T-helper 2 cell treated with Interferon-gamma antibody and Interleukin-4, amounts not matched to agents 100 ng/mL and 5 ng/mL, for 36 hours (primary cell): Measurements from ENCODE around the gene MCFD2. TPM values are rescaled to one million over a fixed set of nuclear protein-coding genes. Genes with fewer than 3 reads are reported as not detected.

ENCODE experiments used
- intact Hi-C: fragments of 100-400 bp; cut with micrococcal nuclease; formaldehyde crosslinking; loops from one replicate; pipeline ENCODE4 v1.15.1; 2023
- total RNA-seq: library from RNA; stranded (reverse); gene quantifications from 2 replicates; pipeline ENCODE4 v1.2.3, GENCODE V29; 2022

The MCFD2 gene
- total RNA-seq, 1 donor from 2014 or later = 47.8 TPM

GRCh38 chr2:46939626-46940359 lies 24.2 kb upstream of the MCFD2 start:
- intact Hi-C loops = no loop called here

- intact Hi-C loops = no loop called here
Observed at GRCh38 chr2:46937471-46937901, 21.9 kb upstream of the MCFD2 start.

GRCh38 chr2:46936566-46936965 lies 21.0 kb upstream of the MCFD2 start:
- intact Hi-C loops = no loop called here

GRCh38 chr2:46935071-46935470 lies 19.5 kb upstream of the MCFD2 start:
- intact Hi-C loops = no loop called here

- intact Hi-C loops = no loop called here
Observed at GRCh38 chr2:46929612-46930011, 14.0 kb upstream of the MCFD2 start.

- intact Hi-C loops = no loop called here
Observed at GRCh38 chr2:46926863-46927262, 11.3 kb upstream of the MCFD2 start.

- intact Hi-C loops = no loop called here
Observed at GRCh38 chr2:46925474-46926351, 10.1 kb upstream of the MCFD2 start.

- intact Hi-C loops = no loop called here
Observed at GRCh38 chr2:46924608-46925007, 9.0 kb upstream of the MCFD2 start.

GRCh38 chr2:46924038-46924437 lies 8.4 kb upstream of the MCFD2 start:
- intact Hi-C loops = no loop called here

- intact Hi-C loops = no loop called here
Observed at GRCh38 chr2:46923041-46923528, 7.5 kb upstream of the MCFD2 start.

GRCh38 chr2:46922606-46923005 lies 7.0 kb upstream of the MCFD2 start:
- intact Hi-C loops = no loop called here

GRCh38 chr2:46921676-46922448 lies 6.3 kb upstream of the MCFD2 start:
- intact Hi-C loops = no loop called here

- intact Hi-C loops = loop anchor here (2.0 kb wide), 1 partner anchor 67 kb away; no protein-coding TSS in a partner anchor
Observed at GRCh38 chr2:46917628-46918027, 2.0 kb upstream of the MCFD2 start.

GRCh38 chr2:46915811-46916630 lies 415 bp upstream of the MCFD2 start:
- intact Hi-C loops = loop anchor here (1.0 to 2.0 kb wide), 2 partner anchors 69 to 487 kb away; partner anchors contain the start of gene MSH2

GRCh38 chr2:46914578-46915230 lies 902 bp downstream of the MCFD2 start:
- intact Hi-C loops = no loop called here

GRCh38 chr2:46913471-46914381 lies 1.9 kb downstream of the MCFD2 start:
- intact Hi-C loops = no loop called here

- intact Hi-C loops = no loop called here
Observed at GRCh38 chr2:46909771-46910419, 5.7 kb downstream of the MCFD2 start.

- intact Hi-C loops = no loop called here
Observed at GRCh38 chr2:46909150-46909549, 6.5 kb downstream of the MCFD2 start.
